ENCODE data around the gene ST7.

Gene ST7

GRCh38 chr7:116979430-116979829, 26.1 kb downstream of the ST7 start:
- no peak for DNase-seq

GRCh38 chr7:116980354-116980753, 27.1 kb downstream of the ST7 start:
- DNase-seq: no peak

- no peak for DNase-seq
These were observed 28.6 kb downstream of the ST7 start for GRCh38 chr7:116981939-116982338.

- DNase-seq: no peak
These were observed 31.2 kb downstream of the ST7 start for GRCh38 chr7:116984511-116984910.

GRCh38 chr7:116984917-116985316, 31.6 kb downstream of the ST7 start:
- DNase-seq: no peak

GRCh38 chr7:116985575-116985974, 32.3 kb downstream of the ST7 start:
- no peak for DNase-seq

- DNase-seq: no peak
These were observed 33.6 kb downstream of the ST7 start for GRCh38 chr7:116986611-116987565.

- no peak for DNase-seq
These were observed 35.2 kb downstream of the ST7 start for GRCh38 chr7:116988363-116988989.

GRCh38 chr7:116990056-116990455, 36.8 kb downstream of the ST7 start:
- no peak for DNase-seq

- no peak for DNase-seq
These were observed 37.9 kb downstream of the ST7 start for GRCh38 chr7:116991233-116991632.

- no peak for DNase-seq
These were observed 41.3 kb downstream of the ST7 start for GRCh38 chr7:116994611-116995010.

- no peak for DNase-seq
These were observed 44.7 kb downstream of the ST7 start for GRCh38 chr7:116997972-116998371.

GRCh38 chr7:116998567-116999175, 45.4 kb downstream of the ST7 start:
- no peak for DNase-seq

GRCh38 chr7:116999311-116999710, 46.0 kb downstream of the ST7 start:
- no peak for DNase-seq

GRCh38 chr7:117001283-117001682, 48.0 kb downstream of the ST7 start:
- peak; percentile 73 for DNase-seq

GRCh38 chr7:117004899-117005298, 51.6 kb downstream of the ST7 start:
- no peak for DNase-seq

- DNase-seq: no peak
These were observed 52.1 kb downstream of the ST7 start for GRCh38 chr7:117005449-117005848.

GRCh38 chr7:117006907-117007684, 53.8 kb downstream of the ST7 start:
- no peak for DNase-seq

- no peak for DNase-seq
These were observed 55.0 kb downstream of the ST7 start for GRCh38 chr7:117008118-117008885.

- no peak for DNase-seq
These were observed 55.7 kb downstream of the ST7 start for GRCh38 chr7:117008886-117009531.

- no peak for DNase-seq
These were observed 56.5 kb downstream of the ST7 start for GRCh38 chr7:117009705-117010361.

All from NCI-H187 treated with DMSO at 0.1 percent for 48 hours (cell line).